ENCODE results near the gene NCOA7.

- no peak for TF ChIP-seq CTCF (IDR thresholded peaks at IDR 0.05)
- TF ChIP-seq POLR2A (IDR thresholded peaks at IDR 0.05) = no peak
Observed at GRCh38 chr6:125970760-125971159, 180.0 kb downstream of the NCOA7 start.

Measured in testis (tissue), 2 donors.